H1 (cell line): ENCODE measurements around the gene CPD. TPM values are rescaled to one million over a fixed set of nuclear protein-coding genes. Genes with fewer than 3 reads are reported as not detected.

Experiments
- CTCF ChIA-PET: fragments of 300-600 bp; sonication (Branson Sonifier 250); formaldehyde crosslinking; loops from one replicate; lab custom pipeline; 2021; ENCODE audit not compliant: partially characterized antibody; lab: Charles Lee
- POLR2A ChIA-PET: fragments of 300-600 bp; sonication (Branson Sonifier 250); formaldehyde crosslinking; loops from one replicate; lab custom pipeline; 2021; ENCODE audit warnings: inconsistent platforms; ENCODE audit not compliant: partially characterized antibody; lab: Charles Lee
- DNase-seq, 2 experiments: peaks; one replicate each; pipeline versions ENCODE4 v3.0.0 to v3.0.0-alpha.2; 2010 to 2022; ENCODE audit warnings: low spot score in 2 of 2, low read depth in 1 of 2, mixed read lengths in 1 of 2
- FAIRE-seq: peaks from 2 replicates; lab custom pipeline; 2011; peaks lifted over from hg19 to GRCh38; lab: Jason Lieb, UNC
- H2AFZ ChIP-seq: 2 replicates; pipeline ENCODE4 v1.8.1; 2012; ENCODE audit warnings: low read length, inconsistent platforms
- H2AK5ac ChIP-seq: 2 replicates; pipeline ENCODE4 v1.6.1; 2013; ENCODE audit warnings: low read depth, low read length
- H2BK120ac ChIP-seq: replicated peaks from 2 replicates; pipeline ENCODE3; 2013; ENCODE audit warnings: low read depth, low read length, inconsistent platforms
- H2BK12ac ChIP-seq: 2 replicates; pipeline ENCODE4 v1.6.1; 2013; ENCODE audit warnings: low read depth, low read length
- H2BK15ac ChIP-seq: 2 replicates; pipeline ENCODE4 v1.6.1; 2013; ENCODE audit warnings: low read length
- H2BK20ac ChIP-seq: 2 replicates; pipeline ENCODE4 v1.6.1; 2013; ENCODE audit warnings: low read length
- H2BK5ac ChIP-seq: 2 replicates; pipeline ENCODE4 v1.6.1; 2013; ENCODE audit warnings: low read depth, low read length
- H3K14ac ChIP-seq: 2 replicates; pipeline ENCODE4 v1.6.1; 2013; ENCODE audit warnings: inconsistent platforms; ENCODE audit not compliant: insufficient read length
- H3K18ac ChIP-seq: 2 replicates; pipeline ENCODE4 v1.6.1; 2013; ENCODE audit warnings: low read length; ENCODE audit errors: extremely low read depth
- H3K23ac ChIP-seq: 2 replicates; pipeline ENCODE4 v1.6.1; 2013; ENCODE audit warnings: inconsistent platforms; ENCODE audit not compliant: insufficient read length
- H3K23me2 ChIP-seq: 2 replicates; pipeline ENCODE4 v1.6.1; 2013; ENCODE audit warnings: low read depth, low read length
- H3K27ac ChIP-seq: 2 replicates; pipeline ENCODE4 v1.6.1; 2011; ENCODE audit warnings: low read depth, low read length, inconsistent platforms
- H3K27me3 ChIP-seq, 4 experiments: replicated peaks in 1 of 4; 1 replicate in 1 of 4; 2 replicates in 3 of 4; pipeline versions ENCODE4 v1.6.1 to v1.8.1; 2011 to 2013; ENCODE audit warnings: low read length in 3 of 4, mild to moderate bottlenecking in 3 of 4, inconsistent platforms in 2 of 4, mixed read lengths in 2 of 4, moderate library complexity in 1 of 4; ENCODE audit not compliant: control insufficient read depth in 3 of 4, insufficient read depth in 3 of 4; ENCODE audit errors: extremely low read depth in 1 of 4
- H3K36me3 ChIP-seq, 4 experiments: 2 replicates each; pipeline versions ENCODE4 v1.6.1 to v1.8.1; 2011 to 2013; ENCODE audit warnings: mild to moderate bottlenecking in 4 of 4, low read length in 3 of 4, moderate library complexity in 2 of 4, control low read depth in 1 of 4, inconsistent platforms in 1 of 4; ENCODE audit not compliant: insufficient read depth in 4 of 4, control insufficient read depth in 2 of 4
- H3K4ac ChIP-seq: replicated peaks from 2 replicates; pipeline ENCODE3; 2013; ENCODE audit warnings: low read length, low read depth, mixed read lengths, inconsistent platforms; ENCODE audit not compliant: insufficient read length
- H3K4me1 ChIP-seq, 4 experiments: replicated peaks in 1 of 4; 1 replicate in 1 of 4; 2 replicates in 3 of 4; pipeline versions ENCODE4 v1.6.1 to v1.8.1; 2011 to 2013; ENCODE audit warnings: low read length in 3 of 4, inconsistent platforms in 2 of 4, mixed read lengths in 1 of 4; ENCODE audit not compliant: insufficient read depth in 4 of 4, control insufficient read depth in 3 of 4
- H3K4me2 ChIP-seq, 2 experiments: 2 replicates each; pipeline versions ENCODE4 v1.6.1 to v1.8.1; 2011 to 2013; ENCODE audit warnings: low read depth in 2 of 2, low read length in 2 of 2, control low read depth in 1 of 2, inconsistent platforms in 1 of 2, mild to moderate bottlenecking in 1 of 2; ENCODE audit not compliant: insufficient read depth in 1 of 2
- H3K4me3 ChIP-seq, 4 experiments: fragments of 200-600, 300-600 bp in 1 of 4; sonication (generic), shearing (Covaris generic), sonication (Bioruptor Twin) in 1 of 4; 2 replicates each; pipeline versions ENCODE4 v1.5.1 to v1.8.1; 2011 to 2016; ENCODE audit warnings: low read length in 4 of 4, low read depth in 3 of 4, control low read depth in 2 of 4, inconsistent platforms in 2 of 4, mild to moderate bottlenecking in 2 of 4, mixed read lengths in 1 of 4, moderate library complexity in 1 of 4; ENCODE audit not compliant: insufficient read depth in 2 of 4; ENCODE audit errors: extremely low read depth in 1 of 4
- H3K56ac ChIP-seq: replicated peaks from 2 replicates; pipeline ENCODE3; 2013; ENCODE audit warnings: low read depth, mild to moderate bottlenecking, mixed read lengths, low read length, inconsistent platforms; ENCODE audit not compliant: insufficient read length
- H3K79me1 ChIP-seq: 2 replicates; pipeline ENCODE4 v1.6.1; 2013; ENCODE audit warnings: low read depth, low read length, control low read depth
- H3K79me2 ChIP-seq, 2 experiments: 2 replicates each; pipeline versions ENCODE4 v1.6.1 to v1.8.1; 2012 to 2013; ENCODE audit warnings: low read length in 2 of 2, mild to moderate bottlenecking in 2 of 2, inconsistent platforms in 1 of 2; ENCODE audit not compliant: insufficient read depth in 2 of 2, control insufficient read depth in 1 of 2
- H3K9ac ChIP-seq, 4 experiments: replicated peaks in 1 of 4; 1 replicate in 1 of 4; 2 replicates in 3 of 4; pipeline versions ENCODE4 v1.6.1 to v1.8.1; 2011 to 2013; ENCODE audit warnings: low read depth in 3 of 4, low read length in 3 of 4, control low read depth in 2 of 4, mild to moderate bottlenecking in 2 of 4, moderate library complexity in 2 of 4, inconsistent platforms in 1 of 4; ENCODE audit errors: extremely low read depth in 1 of 4
- H3K9me3 ChIP-seq, 2 experiments: 2 replicates each; pipeline versions ENCODE4 v1.6.1 to v1.8.1; 2012 to 2013; ENCODE audit warnings: mild to moderate bottlenecking in 2 of 2, moderate library complexity in 2 of 2, control low read depth in 1 of 2, inconsistent platforms in 1 of 2, low read depth in 1 of 2, low read length in 1 of 2, mixed read lengths in 1 of 2; ENCODE audit not compliant: insufficient read depth in 2 of 2
- H4K20me1 ChIP-seq, 2 experiments: replicated peaks in 1 of 2; 2 replicates each; pipeline versions ENCODE3 to v1.8.1; 2011 to 2013; ENCODE audit warnings: inconsistent platforms in 2 of 2, low read length in 2 of 2, mild to moderate bottlenecking in 1 of 2; ENCODE audit not compliant: insufficient read depth in 2 of 2, control insufficient read depth in 1 of 2
- H4K5ac ChIP-seq: 2 replicates; pipeline ENCODE4 v1.6.1; 2013; ENCODE audit warnings: low read length, low read depth, mixed read lengths, inconsistent platforms; ENCODE audit not compliant: insufficient read length
- H4K8ac ChIP-seq: 2 replicates; pipeline ENCODE4 v1.8.0; 2013; ENCODE audit warnings: mild to moderate bottlenecking, moderate library complexity, low read length, inconsistent platforms; ENCODE audit not compliant: insufficient read depth; ENCODE audit errors: extremely low read depth
- H4K91ac ChIP-seq: replicated peaks from 2 replicates; pipeline ENCODE3; 2013; ENCODE audit warnings: low read length, mixed read lengths, inconsistent platforms; ENCODE audit not compliant: insufficient read length
- CBX8 ChIP-seq: fragments of 300-800, 300-1000 bp; sonication (generic); IDR thresholded peaks from 2 replicates; pipeline ENCODE4 v1.7.1; 2016; ENCODE audit warnings: low read depth, low read length, borderline replicate concordance
- CHD2 ChIP-seq: IDR thresholded peaks from 2 replicates; pipeline ENCODE4 v1.6.1; 2012; ENCODE audit warnings: low read length, improper control_type of control experiment
- CREB1 ChIP-seq: IDR thresholded peaks from 2 replicates; pipeline ENCODE4 v1.6.1; 2012; ENCODE audit warnings: inconsistent platforms
- EGR1 ChIP-seq: IDR thresholded peaks from 2 replicates; pipeline ENCODE4 v1.6.1; 2011; ENCODE audit warnings: low read depth, low read length, borderline replicate concordance
- FOSL1 ChIP-seq: IDR thresholded peaks from 2 replicates; pipeline ENCODE4 v1.6.1; 2011; ENCODE audit warnings: mild to moderate bottlenecking, low read depth, low read length, moderate library complexity; ENCODE audit not compliant: insufficient read depth
- HDAC6 ChIP-seq: IDR thresholded peaks from one replicate; pipeline ENCODE4 v1.7.1; 2012; ENCODE audit warnings: low read depth, mild to moderate bottlenecking, inconsistent platforms, low read length, moderate library complexity
- POLR2AphosphoS5 ChIP-seq: IDR thresholded peaks from 2 replicates; pipeline ENCODE4 v1.6.1; 2011; ENCODE audit warnings: low read depth, low read length
- SIRT6 ChIP-seq: IDR thresholded peaks from one replicate; pipeline ENCODE4 v1.7.1; 2012; ENCODE audit warnings: low read length, inconsistent platforms
- SP4 ChIP-seq: IDR thresholded peaks from 2 replicates; pipeline ENCODE4 v1.6.1; 2012; ENCODE audit warnings: low read length, inconsistent platforms
- TCF12 ChIP-seq: IDR thresholded peaks from 2 replicates; pipeline ENCODE4 v1.6.1; 2011; ENCODE audit warnings: low read depth, mild to moderate bottlenecking, low read length
- WGBS, 2 experiments: shearing (Covaris generic) in 1 of 2; methylation state at CpG; one replicate each; pipeline versions ENCODE4 v1.1.6 to v1.1.7; 2013 to 2015; ENCODE audit warnings: low lambda C conversion rate in 2 of 2, mixed read lengths in 2 of 2, inconsistent platforms in 1 of 2, low coverage in 1 of 2, missing lambda C conversion rate in 1 of 2; ENCODE audit not compliant: insufficient replicate concordance in 2 of 2, insufficient coverage in 1 of 2, insufficient read length in 1 of 2; ENCODE audit errors: extremely low coverage in 1 of 2, missing lambda C conversion rate in 1 of 2; 5-methylcytosine and 5-hydroxymethylcytosine counted together
- polyA plus RNA-seq, 7 experiments: library from polyadenylated mRNA; depleted of rRNA in 3 of 7; stranded (reverse) in 5 of 7; unstranded in 2 of 7; fragments of >200 nt in 5 of 7; fragments of 200-250 nt in 2 of 7; gene quantifications; 1 replicate in 5 of 7; 2 replicates in 1 of 7; 4 replicates in 1 of 7; pipeline versions ENCODE4 v1.2.1 to v1.2.3, GENCODE V29; 2011 to 2013; ENCODE audit warnings: missing spikeins in 2 of 7, mixed read lengths in 2 of 7
- total RNA-seq: library from RNA; stranded (reverse); fragmentation: NEBNext Ultra II Directional; extraction: Animal tissue kit (Norgen Biotek cat#: 25700); gene quantifications from 2 replicates; pipeline ENCODE4 v1.2.1, GENCODE V29; 2021

Gene CPD
- total and polyA plus RNA-seq, 2 of the 8 experiments (the other 6 are each of a cell fraction or from before 2014, with no cell fraction given), result 8.6 to 46.2 TPM

DNA sequence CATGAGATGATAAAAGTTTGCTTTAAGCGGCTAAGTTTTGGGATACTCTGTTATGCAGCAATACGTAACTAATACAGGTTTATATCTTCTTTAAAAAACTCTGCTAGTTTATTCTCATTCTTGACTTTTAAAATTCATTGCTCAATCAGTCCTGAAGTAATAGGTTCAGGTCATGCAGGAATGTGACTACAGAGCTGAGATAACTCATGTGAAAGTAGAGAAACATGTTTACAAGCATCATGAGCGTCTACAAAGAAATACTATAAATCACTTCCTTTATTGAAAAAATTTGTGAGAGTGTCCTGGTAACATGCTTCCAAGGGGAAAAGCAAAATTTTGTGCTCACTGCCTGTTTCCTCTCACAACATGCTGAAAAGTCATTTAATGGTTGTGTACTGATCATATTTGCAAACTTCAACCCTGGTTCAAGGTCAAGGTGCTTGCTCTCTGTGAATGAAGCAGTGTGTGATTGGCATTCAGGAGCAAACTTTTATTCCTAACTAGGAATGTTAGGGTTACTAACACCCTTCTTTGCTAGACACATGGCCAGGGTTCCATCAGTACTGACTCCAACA is 32.4 kb upstream of the CPD start:
- no peak overlapping the region for H2AFZ ChIP-seq
- CTCF ChIA-PET, result interaction anchor here (0.7 to 4.4 kb wide), 4 partner anchors 9 to 242 kb away, joined by 3 to 17 read pairs (median 4); no protein-coding TSS in a partner anchor

More for the DNA sequence above, 32.4 kb upstream of the CPD start:
- Histone ChIP-seq H3K9ac (no peak overlapping the region), H3K9me3 (no peaks in the 10 kb centered on the region), H3K4me1 (no peaks in the 10 kb centered on the region), H3K18ac (no peak overlapping the region), H4K5ac (no peak overlapping the region), H3K27ac (no peak overlapping the region), H2BK12ac (no peak overlapping the region), H3K4ac (no peak overlapping the region), H2BK20ac (no peak overlapping the region), H3K79me2 (no peaks in the 10 kb centered on the region), H3K79me1 (no peaks in the 10 kb centered on the region), H2BK5ac (no peak overlapping the region), H3K4me3 (no peak overlapping the region), H3K36me3 (no peaks in the 10 kb centered on the region), H2BK15ac (no peak overlapping the region), H4K8ac (no peak overlapping the region), H4K20me1 (no peaks in the 10 kb centered on the region), H3K4me2 (no peak overlapping the region), H3K14ac (no peak overlapping the region), H2AK5ac (no peak overlapping the region), H3K56ac (no peak overlapping the region), H2BK120ac (no peak overlapping the region), H4K91ac (no peak overlapping the region)
- no peak for DNase-seq
- FAIRE-seq, result no peak
- POLR2A ChIA-PET, result interaction anchor here (1.4 kb wide), 1 partner anchor 12 kb away, joined by 3 read pairs; no protein-coding TSS in a partner anchor
- TF ChIP-seq SP4, result no peak
- no peak for TF ChIP-seq CHD2
- no peak for TF ChIP-seq EGR1
- no peak for TF ChIP-seq POLR2AphosphoS5
- TF ChIP-seq FOSL1, result no peak
- TF ChIP-seq SIRT6, result no peak
- TF ChIP-seq CREB1, result no peak
- no peak for TF ChIP-seq TCF12
- no peak for TF ChIP-seq HDAC6
- no peak for TF ChIP-seq CBX8
- TF ChIP-seq, all 59 proteins: peak for 0
- Histone ChIP-seq H3K23ac (no peak overlapping the region), H3K23me2 (no peaks in the 10 kb centered on the region), H3K27me3 (no peaks in the 10 kb centered on the region)
- WGBS, 2 experiments, result 95% methylated on average over 3 of the region's 3 CpGs; no CpG with 5 or more reads in 1 of the 2 experiments
